Measurements from ENCODE around the gene MGAT5.

DNA sequence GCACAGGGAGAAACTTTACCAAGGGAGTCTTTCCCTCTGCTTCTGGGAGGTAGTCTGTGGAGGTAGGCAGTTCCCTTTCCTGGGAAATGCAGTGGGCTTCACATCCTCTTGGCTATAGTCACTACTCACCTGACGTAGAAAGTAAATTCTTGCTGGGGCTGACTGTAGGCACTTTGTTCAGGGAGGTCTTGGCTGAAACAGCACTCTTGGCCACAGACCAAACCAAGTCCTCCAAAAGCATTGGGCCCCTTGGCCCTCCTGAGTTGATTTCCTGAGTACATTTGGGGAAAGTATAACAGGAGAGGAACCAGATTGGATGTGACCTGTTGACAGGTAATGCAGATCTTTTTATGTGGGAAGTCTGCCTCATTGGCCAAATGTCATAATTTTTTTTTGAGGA lies 108.9 kb downstream of the MGAT5 start:
- TF ChIP-seq, protein P1, sequence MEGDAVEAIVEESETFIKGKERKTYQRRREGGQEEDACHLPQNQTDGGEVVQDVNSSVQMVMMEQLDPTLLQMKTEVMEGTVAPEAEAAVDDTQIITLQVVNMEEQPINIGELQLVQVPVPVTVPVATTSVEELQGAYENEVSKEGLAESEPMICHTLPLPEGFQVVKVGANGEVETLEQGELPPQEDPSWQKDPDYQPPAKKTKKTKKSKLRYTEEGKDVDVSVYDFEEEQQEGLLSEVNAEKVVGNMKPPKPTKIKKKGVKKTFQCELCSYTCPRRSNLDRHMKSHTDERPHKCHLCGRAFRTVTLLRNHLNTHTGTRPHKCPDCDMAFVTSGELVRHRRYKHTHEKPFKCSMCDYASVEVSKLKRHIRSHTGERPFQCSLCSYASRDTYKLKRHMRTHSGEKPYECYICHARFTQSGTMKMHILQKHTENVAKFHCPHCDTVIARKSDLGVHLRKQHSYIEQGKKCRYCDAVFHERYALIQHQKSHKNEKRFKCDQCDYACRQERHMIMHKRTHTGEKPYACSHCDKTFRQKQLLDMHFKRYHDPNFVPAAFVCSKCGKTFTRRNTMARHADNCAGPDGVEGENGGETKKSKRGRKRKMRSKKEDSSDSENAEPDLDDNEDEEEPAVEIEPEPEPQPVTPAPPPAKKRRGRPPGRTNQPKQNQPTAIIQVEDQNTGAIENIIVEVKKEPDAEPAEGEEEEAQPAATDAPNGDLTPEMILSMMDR (IDR thresholded peaks at IDR 0.05) = no peak
- TF ChIP-seq POLR2A (IDR thresholded peaks at IDR 0.05; ENCODE audit: low read depth) = no peak
